ENCODE measurements around the gene TPH2.

The TPH2 gene

GRCh38 chr12:72033991-72034390 lies 95.3 kb downstream of the TPH2 start:
- DNase-seq (ENCODE audit: low read depth) = no peak

GRCh38 chr12:72035625-72036024 lies 97.0 kb downstream of the TPH2 start:
- no peak for DNase-seq (ENCODE audit: low read depth)

DNA sequence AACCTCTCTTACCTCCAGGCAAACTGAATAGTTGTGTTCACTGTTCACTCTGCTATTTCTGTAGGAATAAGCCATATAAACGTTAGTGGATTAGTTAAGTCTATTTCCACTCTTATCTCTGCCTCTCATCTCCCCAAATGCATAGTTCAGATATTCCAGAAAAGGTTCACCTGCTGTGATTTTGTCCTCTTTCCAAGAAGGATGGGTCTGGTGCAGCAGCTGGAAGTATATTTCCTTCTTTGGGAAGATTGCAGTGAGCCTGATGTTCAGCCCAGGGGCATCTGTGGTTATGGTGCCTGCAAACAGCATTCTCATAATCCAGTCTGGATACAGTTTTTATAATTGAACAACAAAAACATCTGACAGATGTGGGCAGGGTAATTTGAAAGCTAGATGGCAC lies 97.7 kb downstream of the TPH2 start:
- DNase-seq (ENCODE audit: low read depth) = no peak

GRCh38 chr12:72037006-72037795 lies 98.6 kb downstream of the TPH2 start:
- no peak for DNase-seq (ENCODE audit: low read depth)

- no peak for DNase-seq (ENCODE audit: low read depth)
These were observed 103.2 kb downstream of the TPH2 start for GRCh38 chr12:72041811-72042210.

- DNase-seq (ENCODE audit: low read depth) = no peak
These were observed 115.0 kb downstream of the TPH2 start for GRCh38 chr12:72053604-72054003.

DNA sequence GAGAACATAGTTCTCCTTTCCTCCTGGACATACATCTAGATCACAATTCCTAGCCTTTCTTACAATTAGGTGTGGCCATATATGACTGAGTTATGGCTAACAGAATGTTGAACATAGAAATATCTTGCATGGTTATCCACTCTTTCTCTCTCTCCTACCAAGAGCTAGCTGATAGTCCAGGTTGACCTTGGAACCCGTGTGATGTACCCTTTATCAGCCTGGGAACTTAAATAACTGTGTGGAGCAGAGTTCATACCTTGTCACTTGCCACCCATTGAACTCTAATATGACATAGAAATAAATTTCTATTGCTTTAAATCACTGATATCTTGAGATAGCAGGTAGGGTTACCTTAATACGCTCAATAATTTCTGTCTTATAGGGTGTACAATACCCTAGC lies 115.9 kb downstream of the TPH2 start:
- DNase-seq (ENCODE audit: low read depth) = no peak

DNA sequence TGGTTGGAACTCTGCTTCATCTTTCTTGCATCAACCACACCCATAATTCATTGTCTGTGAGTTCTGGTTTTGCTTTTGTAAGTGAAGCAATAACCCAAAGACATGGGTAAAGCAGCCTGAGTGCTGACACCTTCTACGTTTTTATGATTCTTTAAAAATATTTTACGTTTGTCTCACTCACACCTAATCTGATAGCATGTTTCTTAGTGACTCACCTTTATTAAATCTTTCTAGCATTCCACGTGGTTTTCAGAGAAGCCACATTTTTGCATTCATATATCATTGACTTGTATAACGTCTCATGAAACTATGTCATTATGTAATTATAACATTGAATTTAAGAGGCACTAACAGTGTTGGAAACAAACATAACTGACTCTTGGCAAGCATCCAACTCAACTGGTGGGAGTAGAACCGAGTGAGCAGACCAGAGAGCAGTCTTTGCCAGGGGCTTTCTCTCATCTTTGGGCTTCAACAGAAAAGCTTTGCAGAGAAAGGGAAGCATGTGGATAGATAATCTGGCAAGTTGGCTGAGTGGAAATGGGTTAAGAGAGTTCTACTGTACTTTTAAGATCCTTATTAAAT lies 118.8 kb downstream of the TPH2 start:
- DNase-seq (ENCODE audit: low read depth) = no peak

DNA sequence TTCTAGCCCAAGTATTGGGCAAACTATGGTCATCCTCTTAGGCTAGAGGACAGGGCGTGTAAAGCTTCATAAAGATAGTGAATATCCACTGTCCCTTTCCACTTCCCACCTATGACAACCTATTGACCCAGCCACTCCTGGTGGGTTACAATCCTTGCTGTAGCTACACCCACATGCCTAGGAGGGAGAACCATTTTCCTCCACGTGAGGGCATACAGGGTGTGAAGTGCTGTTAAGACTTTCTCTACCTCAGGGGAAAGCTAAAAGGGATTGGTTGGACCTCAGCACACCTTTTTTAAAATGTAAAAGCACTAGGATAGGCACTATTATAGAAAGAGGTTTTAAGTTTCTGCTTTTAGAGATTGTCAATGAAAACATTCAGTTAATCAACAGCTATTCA lies 124.4 kb downstream of the TPH2 start:
- no peak for DNase-seq (ENCODE audit: low read depth)

GRCh38 chr12:72071030-72071429 lies 132.4 kb downstream of the TPH2 start:
- no peak for DNase-seq (ENCODE audit: low read depth)

DNA sequence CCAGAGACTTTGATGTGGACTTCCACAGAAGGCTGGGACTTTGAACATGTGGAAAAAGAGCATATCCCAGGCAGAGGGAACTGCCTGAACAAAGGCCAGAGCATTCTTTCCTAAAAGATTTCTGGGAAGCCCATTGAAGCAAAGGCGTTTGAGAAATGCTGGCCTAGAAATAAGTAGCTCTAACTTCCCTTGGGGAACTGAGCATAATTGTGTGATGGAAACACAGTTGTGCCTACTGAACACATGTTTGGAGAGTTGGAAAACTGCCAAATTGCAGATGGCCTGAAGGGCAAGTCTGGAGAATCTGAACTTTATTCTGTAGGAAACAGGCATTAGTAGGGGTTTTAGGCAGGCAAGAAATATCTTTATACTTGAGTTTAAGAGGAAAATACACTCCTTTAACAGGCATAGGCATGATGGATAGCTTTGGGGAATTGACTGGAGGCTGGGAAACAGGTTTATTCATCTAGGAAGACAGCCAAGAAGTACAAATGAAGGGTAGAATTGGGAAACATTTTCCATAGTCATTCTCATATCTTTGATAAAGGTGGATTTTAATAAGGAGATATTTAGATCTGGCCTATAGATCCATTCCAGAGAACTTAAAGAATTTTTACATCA lies 134.1 kb downstream of the TPH2 start:
- no peak for DNase-seq (ENCODE audit: low read depth)

- DNase-seq (ENCODE audit: low read depth) = no peak
These were observed 135.4 kb downstream of the TPH2 start for GRCh38 chr12:72074065-72074464.

- DNase-seq (ENCODE audit: low read depth) = no peak
These were observed 136.3 kb downstream of the TPH2 start for GRCh38 chr12:72074956-72075355.

DNA sequence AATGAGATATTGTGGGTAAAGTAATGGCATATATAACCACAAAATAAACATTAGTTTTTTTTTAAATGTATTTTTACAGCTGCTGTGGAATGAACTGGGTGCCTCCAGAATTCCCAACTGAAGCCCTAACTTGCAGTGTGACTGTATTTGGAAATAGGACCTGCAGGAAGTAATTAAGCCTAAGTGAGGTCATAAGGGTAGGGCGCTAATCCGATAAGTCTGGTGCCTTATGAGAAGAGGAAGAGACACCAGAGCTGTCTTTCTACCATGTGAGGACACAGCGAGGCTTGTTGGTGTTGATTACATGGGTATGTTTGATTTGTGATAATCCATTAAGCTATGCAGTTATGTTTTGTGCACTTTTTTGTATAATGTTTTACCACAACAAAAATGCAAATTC lies 136.8 kb downstream of the TPH2 start:
- DNase-seq (ENCODE audit: low read depth) = no peak

DNA sequence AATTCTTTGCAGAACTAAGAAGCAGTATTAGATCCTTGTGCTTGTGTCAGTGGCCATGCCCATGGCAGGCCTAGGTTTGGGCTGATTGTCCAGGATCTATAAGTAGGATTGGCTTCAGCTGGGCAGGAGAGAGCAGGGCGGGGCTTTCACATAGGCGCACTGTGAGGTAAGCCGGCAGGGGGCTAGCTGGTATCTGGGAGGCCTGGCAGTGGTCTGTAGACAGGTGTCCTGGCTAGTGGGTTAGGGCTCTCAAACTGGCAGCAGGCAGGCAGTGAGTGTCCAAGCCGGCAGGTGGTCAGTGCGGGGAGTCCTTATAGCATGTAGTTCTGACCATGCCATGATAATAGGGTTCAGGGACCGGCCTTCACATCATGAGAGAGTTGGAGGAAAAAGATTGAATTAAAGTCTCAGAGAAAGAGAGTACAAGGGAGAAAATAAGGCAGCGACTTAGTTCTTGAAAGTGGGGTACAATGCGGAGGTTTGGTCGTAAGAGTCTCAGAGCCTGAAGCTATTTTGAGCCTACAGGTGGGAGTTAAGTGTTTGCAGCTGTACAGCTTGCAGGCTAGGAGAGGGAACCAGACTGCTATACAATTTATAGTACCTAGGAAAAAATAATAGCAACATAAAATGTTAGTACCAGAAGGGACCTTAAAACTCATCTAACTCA lies 137.4 kb downstream of the TPH2 start:
- no peak for DNase-seq (ENCODE audit: low read depth)

DNA sequence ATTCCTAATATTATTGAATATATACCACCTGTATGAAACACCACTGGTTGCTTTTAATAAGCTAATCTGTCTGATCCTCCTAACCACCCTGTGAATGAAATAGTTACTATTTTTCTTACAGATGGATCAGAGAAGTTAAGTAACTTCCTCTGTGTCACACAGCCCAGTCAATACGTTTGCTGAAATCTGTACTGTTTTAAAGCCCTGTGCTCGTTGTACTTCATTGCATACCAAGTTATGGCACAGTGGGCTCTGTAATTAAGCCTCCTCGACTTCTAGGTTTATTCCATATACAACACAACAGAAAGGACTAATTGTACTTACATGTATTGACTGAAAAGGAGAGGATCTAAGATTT lies 137.9 kb downstream of the TPH2 start:
- DNase-seq (ENCODE audit: low read depth) = no peak

DNA sequence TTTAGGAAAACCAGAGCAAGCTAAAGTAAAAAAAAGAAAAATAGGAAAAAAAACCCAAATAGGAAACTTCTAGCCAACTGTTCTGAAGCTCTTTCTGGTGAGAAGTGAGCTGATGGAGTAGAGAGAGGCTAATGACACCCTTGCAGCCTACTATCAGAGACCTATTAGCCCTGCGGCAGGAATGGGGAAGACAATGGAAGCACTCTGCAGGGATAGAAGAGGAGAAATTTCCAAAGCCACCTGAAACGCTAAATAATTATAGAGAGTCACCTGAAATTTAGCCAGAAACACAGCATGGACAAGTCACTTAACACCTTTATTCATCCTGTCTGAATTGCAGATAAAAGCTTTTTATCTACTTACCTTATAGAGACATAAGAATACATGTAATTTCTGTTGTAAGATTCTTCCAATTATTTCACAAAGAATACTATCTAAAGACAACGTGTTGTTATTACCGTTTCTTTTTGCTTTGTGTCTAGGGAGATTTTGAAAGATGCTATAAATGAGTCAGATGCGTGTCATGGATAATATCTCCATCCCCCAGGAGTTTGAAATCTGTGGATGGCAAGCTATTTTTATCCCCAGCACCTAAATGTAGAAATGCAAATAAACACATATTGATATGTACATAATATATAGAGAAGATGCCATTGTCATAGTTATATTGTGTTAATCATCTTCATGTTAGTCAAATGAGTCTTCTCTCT lies 138.6 kb downstream of the TPH2 start:
- no peak for DNase-seq (ENCODE audit: low read depth)

GRCh38 chr12:72081777-72082176 lies 143.1 kb downstream of the TPH2 start:
- DNase-seq (ENCODE audit: low read depth) = no peak
